B cell (primary cell): Measurements from ENCODE around the gene BCL2L1.

ENCODE experiments used
- EZH2 ChIP-seq: IDR thresholded peaks from 2 replicates; pipeline ENCODE4 v1.6.1; 2012; ENCODE audit warnings: borderline replicate concordance, low read depth, mild to moderate bottlenecking, moderate library complexity, low read length; ENCODE audit not compliant: insufficient read depth, poor library complexity, severe bottlenecking
- TF ChIP-seq, protein P1 (sequence below): fragments of 200-600 bp; IDR thresholded peaks from one replicate; pipeline ENCODE4 v1.8.0; 2022; ENCODE audit warnings: antibody characterized with exemption, mild to moderate bottlenecking

DNA sequence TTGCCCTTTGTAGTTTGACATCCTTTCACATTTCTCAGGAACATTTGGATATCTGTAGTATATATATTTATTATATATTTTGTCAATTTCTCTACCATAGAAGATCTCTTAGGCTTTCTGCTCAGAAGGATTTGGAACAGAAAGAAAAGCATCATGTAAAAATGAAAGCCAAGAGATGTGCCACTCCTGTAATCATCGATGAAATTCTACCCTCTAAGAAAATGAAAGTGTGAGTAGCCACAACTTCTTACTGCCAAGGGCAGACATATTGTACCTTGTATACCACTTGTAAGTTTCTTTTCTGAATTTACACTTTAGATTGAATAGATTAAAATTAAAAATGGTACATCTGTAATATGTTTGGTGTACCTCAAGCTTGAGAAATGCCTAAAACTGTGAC is 47.6 kb upstream of the BCL2L1 start:
- TF ChIP-seq, protein P1, sequence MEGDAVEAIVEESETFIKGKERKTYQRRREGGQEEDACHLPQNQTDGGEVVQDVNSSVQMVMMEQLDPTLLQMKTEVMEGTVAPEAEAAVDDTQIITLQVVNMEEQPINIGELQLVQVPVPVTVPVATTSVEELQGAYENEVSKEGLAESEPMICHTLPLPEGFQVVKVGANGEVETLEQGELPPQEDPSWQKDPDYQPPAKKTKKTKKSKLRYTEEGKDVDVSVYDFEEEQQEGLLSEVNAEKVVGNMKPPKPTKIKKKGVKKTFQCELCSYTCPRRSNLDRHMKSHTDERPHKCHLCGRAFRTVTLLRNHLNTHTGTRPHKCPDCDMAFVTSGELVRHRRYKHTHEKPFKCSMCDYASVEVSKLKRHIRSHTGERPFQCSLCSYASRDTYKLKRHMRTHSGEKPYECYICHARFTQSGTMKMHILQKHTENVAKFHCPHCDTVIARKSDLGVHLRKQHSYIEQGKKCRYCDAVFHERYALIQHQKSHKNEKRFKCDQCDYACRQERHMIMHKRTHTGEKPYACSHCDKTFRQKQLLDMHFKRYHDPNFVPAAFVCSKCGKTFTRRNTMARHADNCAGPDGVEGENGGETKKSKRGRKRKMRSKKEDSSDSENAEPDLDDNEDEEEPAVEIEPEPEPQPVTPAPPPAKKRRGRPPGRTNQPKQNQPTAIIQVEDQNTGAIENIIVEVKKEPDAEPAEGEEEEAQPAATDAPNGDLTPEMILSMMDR = no peak
- no peak for TF ChIP-seq EZH2
